Osteoblast (primary cell): ENCODE measurements around the gene HFE. TPM values are rescaled to one million over a fixed set of nuclear protein-coding genes. Genes with fewer than 3 reads are reported as not detected.

Experiments used
- DNase-seq: peaks from one replicate; pipeline ENCODE4 v3.0.0; 2011; ENCODE audit warnings: low spot score, mixed read lengths; ENCODE audit not compliant: insufficient read length; ENCODE audit errors: missing footprints
- H2AFZ ChIP-seq: 2 replicates; pipeline ENCODE4 v1.6.0; 2011; ENCODE audit warnings: mild to moderate bottlenecking, low read length
- H3K27ac ChIP-seq: 2 replicates; pipeline ENCODE4 v1.5.1; 2011; ENCODE audit warnings: mild to moderate bottlenecking, low read depth, low read length, moderate library complexity
- H3K27me3 ChIP-seq: 2 replicates; pipeline ENCODE4 v1.6.0; 2012; ENCODE audit warnings: mild to moderate bottlenecking, control low read depth, inconsistent platforms, low read length, moderate library complexity; ENCODE audit not compliant: insufficient read depth
- H3K36me3 ChIP-seq: 2 replicates; pipeline ENCODE4 v1.5.1; 2011; ENCODE audit warnings: mild to moderate bottlenecking, low read length, control low read depth, moderate library complexity; ENCODE audit not compliant: insufficient read depth
- H3K4me1 ChIP-seq: 2 replicates; pipeline ENCODE4 v1.5.1; 2011; ENCODE audit warnings: mild to moderate bottlenecking, low read length, control low read depth, moderate library complexity; ENCODE audit not compliant: insufficient read depth
- H3K4me2 ChIP-seq: 2 replicates; pipeline ENCODE4 v1.6.0; 2011; ENCODE audit warnings: mild to moderate bottlenecking, low read length; ENCODE audit not compliant: insufficient read depth
- H3K4me3 ChIP-seq: fragments of 200-600 bp; sonication (generic); 3 replicates; pipeline ENCODE4 v1.5.1; 2012; ENCODE audit warnings: mild to moderate bottlenecking, low read length, inconsistent platforms; ENCODE audit not compliant: insufficient read depth
- H3K79me2 ChIP-seq: 2 replicates; pipeline ENCODE4 v1.6.0; 2012; ENCODE audit warnings: mild to moderate bottlenecking, low read length, control low read depth, inconsistent platforms; ENCODE audit not compliant: insufficient read depth
- H3K9me3 ChIP-seq: 2 replicates; pipeline ENCODE4 v1.5.1; 2011; ENCODE audit warnings: low read depth, low read length, control low read depth
- H4K20me1 ChIP-seq: 2 replicates; pipeline ENCODE4 v1.6.0; 2012; ENCODE audit warnings: mild to moderate bottlenecking, low read length, control low read depth; ENCODE audit not compliant: insufficient read depth
- total RNA-seq: library from RNA; depleted of rRNA; stranded (reverse); fragments of >200 nt; gene quantifications from 2 replicates; pipeline ENCODE4 v1.2.3, GENCODE V29; 2012
- TF ChIP-seq, protein P1 (sequence below): IDR thresholded peaks from 2 replicates; pipeline ENCODE4 v1.5.1; 2011; ENCODE audit warnings: mild to moderate bottlenecking, low read depth, low read length, moderate library complexity; ENCODE audit errors: extremely low read depth

Gene HFE
- total RNA-seq, 1 donor: 14.1 TPM

DNA sequence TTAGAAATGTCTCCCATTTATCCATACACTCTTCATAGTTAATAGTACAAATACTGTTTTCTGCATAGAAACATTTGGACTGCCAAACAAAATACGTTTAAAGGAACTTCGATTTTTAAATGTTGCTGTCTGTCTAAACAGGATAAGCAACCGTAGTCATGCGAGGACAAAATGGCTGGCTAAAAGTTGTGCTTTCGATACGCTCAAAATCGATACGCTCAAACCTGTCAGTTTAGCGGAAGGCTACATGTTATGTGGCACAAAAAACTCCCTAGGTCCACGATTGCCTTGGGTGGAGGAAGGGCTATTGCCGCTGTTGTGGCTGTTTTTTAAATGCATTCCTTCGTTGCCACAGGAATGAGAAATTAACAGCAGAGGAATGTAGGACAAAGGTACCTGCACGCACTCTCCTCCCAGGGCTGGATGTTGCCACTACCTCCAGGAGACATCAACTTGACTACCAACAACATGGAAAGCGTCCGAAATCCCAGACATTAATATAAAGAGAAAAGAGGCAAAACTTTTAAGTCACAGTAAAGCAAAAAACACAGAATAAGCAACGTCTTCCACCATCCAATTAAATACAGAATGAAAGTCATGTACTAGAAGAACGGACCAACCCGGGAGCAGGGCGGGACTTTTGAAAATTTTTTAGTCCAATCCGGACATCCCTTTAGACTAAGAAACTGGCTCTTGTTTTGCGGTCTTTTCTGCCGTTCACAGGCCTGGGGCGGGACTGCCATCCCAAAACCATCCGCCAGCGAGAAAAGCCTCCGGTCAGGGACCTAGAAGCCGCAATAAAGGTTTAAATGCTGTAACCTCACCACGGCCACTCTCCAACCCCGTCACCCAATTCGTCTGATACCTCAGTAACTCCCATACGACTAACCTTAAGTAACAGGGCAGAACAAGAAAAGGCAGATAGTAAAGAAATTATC lies 32.2 kb upstream of the HFE start:
- peak overlapping the region; percentile 91 for H3K27ac ChIP-seq
- H3K79me2 ChIP-seq: no peaks in the 10 kb centered on the region
- H3K9me3 ChIP-seq: no peaks in the 10 kb centered on the region
- no peaks in the 10 kb centered on the region for H4K20me1 ChIP-seq
- H2AFZ ChIP-seq: peak overlapping the region; percentile 82
- H3K27me3 ChIP-seq: no peaks in the 10 kb centered on the region
- TF ChIP-seq, protein P1, sequence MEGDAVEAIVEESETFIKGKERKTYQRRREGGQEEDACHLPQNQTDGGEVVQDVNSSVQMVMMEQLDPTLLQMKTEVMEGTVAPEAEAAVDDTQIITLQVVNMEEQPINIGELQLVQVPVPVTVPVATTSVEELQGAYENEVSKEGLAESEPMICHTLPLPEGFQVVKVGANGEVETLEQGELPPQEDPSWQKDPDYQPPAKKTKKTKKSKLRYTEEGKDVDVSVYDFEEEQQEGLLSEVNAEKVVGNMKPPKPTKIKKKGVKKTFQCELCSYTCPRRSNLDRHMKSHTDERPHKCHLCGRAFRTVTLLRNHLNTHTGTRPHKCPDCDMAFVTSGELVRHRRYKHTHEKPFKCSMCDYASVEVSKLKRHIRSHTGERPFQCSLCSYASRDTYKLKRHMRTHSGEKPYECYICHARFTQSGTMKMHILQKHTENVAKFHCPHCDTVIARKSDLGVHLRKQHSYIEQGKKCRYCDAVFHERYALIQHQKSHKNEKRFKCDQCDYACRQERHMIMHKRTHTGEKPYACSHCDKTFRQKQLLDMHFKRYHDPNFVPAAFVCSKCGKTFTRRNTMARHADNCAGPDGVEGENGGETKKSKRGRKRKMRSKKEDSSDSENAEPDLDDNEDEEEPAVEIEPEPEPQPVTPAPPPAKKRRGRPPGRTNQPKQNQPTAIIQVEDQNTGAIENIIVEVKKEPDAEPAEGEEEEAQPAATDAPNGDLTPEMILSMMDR: no peak
- H3K4me1 ChIP-seq: peaks cover 16% of the 10 kb centered on the region
- no peaks in the 10 kb centered on the region for H3K36me3 ChIP-seq
- DNase-seq: peak; percentile 95
- peak overlapping the region; percentile 83 for H3K4me2 ChIP-seq
- peak overlapping the region; percentile 83 for H3K4me3 ChIP-seq

- peak overlapping the region; percentile 83 for H3K4me3 ChIP-seq
- TF ChIP-seq, protein P1: no peak
These were observed 31.3 kb upstream of the HFE start for GRCh38 chr6:26055719-26056582.

GRCh38 chr6:26056583-26057350 lies 30.5 kb upstream of the HFE start:
- H3K27ac ChIP-seq: peak overlapping the region; percentile 91
- no peaks in the 10 kb centered on the region for H3K9me3 ChIP-seq
- H3K27me3 ChIP-seq: no peaks in the 10 kb centered on the region
- peaks cover 16% of the 10 kb centered on the region for H3K4me1 ChIP-seq
- TF ChIP-seq, protein P1: no peak
- H3K4me3 ChIP-seq: peak overlapping the region; percentile 83
- no peaks in the 10 kb centered on the region for H4K20me1 ChIP-seq
- DNase-seq: no peak
- H3K4me2 ChIP-seq: peak overlapping the region; percentile 83
- H2AFZ ChIP-seq: peak overlapping the region; percentile 80
- no peaks in the 10 kb centered on the region for H3K79me2 ChIP-seq
- H3K36me3 ChIP-seq: no peaks in the 10 kb centered on the region

More at GRCh38 chr6:26055719-26056582, 31.3 kb upstream of the HFE start:
- DNase-seq: peak; percentile 91
- Histone ChIP-seq H3K9me3 (no peaks in the 10 kb centered on the region), H3K27ac (peak overlapping the region; percentile 91), H3K4me2 (peak overlapping the region; percentile 83), H3K4me1 (peaks cover 16% of the 10 kb centered on the region), H2AFZ (peak overlapping the region; percentile 80), H3K36me3 (no peaks in the 10 kb centered on the region), H3K79me2 (no peaks in the 10 kb centered on the region), H3K27me3 (no peaks in the 10 kb centered on the region), H4K20me1 (no peaks in the 10 kb centered on the region)
